DMS53 (cell line): ENCODE measurements around the gene OR1C1.
"Not testable (repeated sequence)": the region's sequence is repeated elsewhere in the genome, so short reads cannot be mapped to it uniquely, and the experiment has no call there.

Experiments
- DNase-seq: peaks from one replicate; lab custom pipeline; 2025; lab: John Stamatoyannopoulos, UW

The OR1C1 gene, protein sequence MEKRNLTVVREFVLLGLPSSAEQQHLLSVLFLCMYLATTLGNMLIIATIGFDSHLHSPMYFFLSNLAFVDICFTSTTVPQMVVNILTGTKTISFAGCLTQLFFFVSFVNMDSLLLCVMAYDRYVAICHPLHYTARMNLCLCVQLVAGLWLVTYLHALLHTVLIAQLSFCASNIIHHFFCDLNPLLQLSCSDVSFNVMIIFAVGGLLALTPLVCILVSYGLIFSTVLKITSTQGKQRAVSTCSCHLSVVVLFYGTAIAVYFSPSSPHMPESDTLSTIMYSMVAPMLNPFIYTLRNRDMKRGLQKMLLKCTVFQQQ

GRCh38 chr1:247760456-247760855, at the start of gene OR1C1:
TSS of gene OR1C1 (minus strand) at chr1:247760556. CDS start at chr1:247758406, 2,150 bp downstream.
- DNase-seq: no peak

GRCh38 chr1:247797518-247797917, 37.2 kb upstream of the OR1C1 start:
- peak; percentile 23 for DNase-seq

- no peak for DNase-seq
Measured at GRCh38 chr1:247769603-247770002, 9.2 kb upstream of the OR1C1 start.

DNA sequence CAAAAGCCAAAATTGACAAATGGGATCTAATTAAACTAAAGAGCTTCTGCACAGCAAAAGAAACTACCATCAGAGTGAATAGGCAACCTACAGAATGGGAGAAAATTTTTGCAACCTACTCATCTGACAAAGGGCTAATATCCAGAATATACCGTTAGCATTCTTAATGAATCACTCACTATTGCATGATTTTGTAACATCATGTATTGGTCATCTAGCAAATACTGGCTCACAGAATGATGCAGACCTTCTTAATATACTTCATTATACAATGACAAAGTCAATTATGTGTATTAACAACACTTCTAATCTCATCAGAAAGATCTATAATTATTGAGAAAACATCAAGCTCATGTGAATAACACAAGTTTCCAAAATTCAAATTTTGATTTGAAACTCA, 6.0 kb downstream of the OR1C1 start:
- DNase-seq: not testable (repeated sequence)

DNA sequence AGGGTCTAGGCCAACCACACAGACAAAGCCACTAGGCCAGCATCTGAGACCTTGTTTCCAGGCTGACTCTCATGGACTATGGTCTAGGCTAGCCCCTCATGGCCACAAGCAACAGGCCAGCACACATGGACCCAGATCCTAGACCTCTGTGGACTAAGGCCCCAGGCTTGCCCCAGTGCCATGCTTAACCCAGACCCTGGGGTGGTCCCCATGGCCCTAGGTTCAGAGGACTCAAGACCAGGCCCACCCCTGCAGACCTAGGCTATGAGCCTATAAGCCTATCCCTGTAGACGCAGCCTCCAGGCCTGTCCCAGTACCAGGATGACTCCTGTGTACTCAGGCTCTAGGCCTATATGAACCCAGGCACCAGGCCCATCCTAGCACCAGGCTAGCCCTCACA, 10.5 kb downstream of the OR1C1 start:
- DNase-seq: no peak

DNA sequence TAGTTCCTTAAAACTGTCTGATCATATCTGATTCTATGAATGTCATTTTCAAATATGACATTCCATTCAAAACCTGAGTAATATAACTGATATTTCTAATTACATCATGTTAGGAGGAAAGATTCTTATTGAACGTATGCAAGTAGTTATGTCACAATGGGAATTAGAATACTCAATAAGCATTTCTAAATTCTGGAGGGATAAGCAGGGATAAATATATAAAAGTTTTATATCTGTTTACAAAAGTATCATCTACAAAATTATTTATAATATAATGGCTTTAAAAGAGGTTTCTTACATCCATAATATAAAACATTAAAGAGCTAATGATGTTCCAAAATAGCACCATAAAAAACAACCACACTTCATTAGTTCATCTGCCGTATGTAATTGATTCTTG, 12.3 kb downstream of the OR1C1 start, which contains the start of gene OR14A2:
Gene OR14A2 (minus strand): TSS at position 101 of the 400 bp plus-strand sequence.
- DNase-seq: no peak

GRCh38 chr1:247747616-247748015, 12.7 kb downstream of the OR1C1 start:
- no peak for DNase-seq

DNA sequence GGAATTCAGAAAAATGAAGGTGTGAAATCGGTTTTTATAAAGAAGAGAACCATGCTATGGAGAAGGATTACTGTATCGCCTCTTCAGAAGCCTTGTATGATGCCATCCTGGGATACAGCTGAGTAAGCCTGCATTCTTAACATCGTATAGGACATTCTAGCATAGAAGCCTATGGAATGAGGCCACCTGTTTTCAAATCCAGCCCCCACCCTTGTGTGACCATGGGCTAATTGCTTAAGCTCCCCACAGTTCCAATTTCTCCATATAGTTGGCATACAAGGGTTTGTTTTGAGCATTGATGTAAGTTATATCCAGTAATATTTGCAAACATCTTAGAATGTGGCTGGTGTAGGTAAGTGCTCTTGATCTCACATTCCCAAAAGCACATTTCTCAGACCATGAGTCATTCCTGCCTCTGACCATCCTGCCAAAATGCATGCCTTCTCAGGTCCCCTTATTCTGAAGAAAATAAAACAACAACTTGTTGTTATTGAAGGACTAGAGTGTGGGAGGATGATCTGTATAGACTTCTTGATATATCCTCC, 13.9 kb downstream of the OR1C1 start:
- no peak for DNase-seq

DNA sequence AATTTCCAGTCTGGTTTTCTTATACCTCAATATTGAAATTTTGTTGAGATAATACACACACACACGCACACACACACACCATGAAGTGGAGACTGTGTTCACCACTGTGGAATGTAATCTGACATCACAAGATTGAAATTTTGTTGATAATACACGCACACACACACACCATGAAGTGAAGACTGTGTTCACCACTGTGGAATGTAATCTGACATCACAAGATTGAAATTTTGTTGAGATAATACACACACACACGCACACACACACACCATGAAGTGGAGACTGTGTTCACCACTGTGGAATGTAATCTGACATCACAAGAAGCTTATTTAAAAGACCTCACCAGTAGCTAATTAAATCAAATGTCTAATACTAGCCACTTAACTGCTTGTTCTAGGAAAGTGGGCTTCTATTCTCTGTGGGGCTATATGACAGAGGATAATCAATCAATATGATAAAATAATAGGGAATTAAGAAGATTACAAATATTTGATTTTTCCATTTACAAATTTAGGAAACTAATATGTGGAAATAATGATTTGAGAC, 18.1 kb downstream of the OR1C1 start:
- not testable (repeated sequence) for DNase-seq

DNA sequence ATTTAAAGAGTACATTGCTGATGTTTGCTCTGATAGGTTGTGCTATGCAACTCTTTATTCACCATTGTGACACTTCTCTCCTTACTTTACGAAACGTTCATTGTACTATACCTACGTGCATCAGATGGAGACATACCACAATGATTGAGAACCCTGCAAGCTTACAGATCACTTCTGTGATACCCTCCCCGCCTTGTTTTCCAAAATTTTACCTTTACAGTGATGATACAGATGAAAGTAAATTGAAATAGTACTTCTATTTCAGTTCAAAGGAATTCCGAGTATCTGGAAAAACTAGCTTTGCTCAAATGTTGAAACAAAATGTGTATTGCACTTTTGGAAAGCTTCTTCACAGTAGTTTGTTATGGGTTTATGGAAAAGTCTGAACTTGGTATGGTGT, 18.6 kb downstream of the OR1C1 start:
- DNase-seq: no peak

DNA sequence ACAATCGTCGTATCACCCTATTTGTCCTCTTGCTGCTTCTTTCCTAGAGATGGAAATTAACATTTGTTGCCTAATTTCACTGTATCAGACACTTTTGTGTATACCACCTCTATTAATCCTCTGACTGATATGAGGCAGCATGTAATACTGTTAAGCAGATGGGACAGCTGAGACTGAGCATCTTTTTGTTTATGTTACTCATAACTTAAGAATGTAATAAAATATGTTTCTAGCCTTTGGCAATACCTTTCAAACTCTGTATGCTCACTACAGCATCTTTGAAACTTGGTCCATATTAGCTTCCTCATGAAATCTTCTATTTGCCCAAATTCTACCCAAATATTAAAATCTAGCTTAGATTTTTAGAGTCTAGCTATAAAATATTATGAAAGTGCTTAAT, 19.6 kb downstream of the OR1C1 start:
- no peak for DNase-seq

- no peak for DNase-seq
Measured at GRCh38 chr1:247738315-247738714, 22.0 kb downstream of the OR1C1 start, which contains the start of gene OR14K1. TSS of gene OR14K1 (plus strand) at chr1:247738615. CDS start at chr1:247738615, 0 bp downstream.

DNA sequence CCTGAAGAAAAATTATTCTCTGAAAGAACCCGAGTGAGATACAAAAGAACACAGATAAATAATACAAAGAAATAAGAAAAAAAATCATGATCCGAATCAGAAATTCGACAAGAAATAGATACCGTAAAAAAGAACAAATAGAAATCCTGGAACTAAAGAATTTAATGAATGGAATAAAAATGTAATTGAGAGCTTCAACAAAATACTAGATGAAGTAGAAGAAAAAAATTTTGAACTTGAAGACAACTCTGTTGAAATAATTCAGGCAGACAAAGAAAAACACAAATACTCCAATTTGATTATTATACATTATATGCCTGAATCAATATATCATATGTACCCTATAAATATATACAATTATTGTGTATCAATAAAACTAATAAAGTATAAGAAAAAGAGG, 39.1 kb downstream of the OR1C1 start:
- DNase-seq: no peak

- DNase-seq: no peak
Measured at GRCh38 chr1:247716546-247716945, 43.8 kb downstream of the OR1C1 start, which contains the start of gene OR6F1. TSS of gene OR6F1 (minus strand) at chr1:247716646. CDS start at chr1:247712755, 3,891 bp downstream.

- DNase-seq: no peak
Measured at GRCh38 chr1:247713753-247714152, 46.6 kb downstream of the OR1C1 start.

DNA sequence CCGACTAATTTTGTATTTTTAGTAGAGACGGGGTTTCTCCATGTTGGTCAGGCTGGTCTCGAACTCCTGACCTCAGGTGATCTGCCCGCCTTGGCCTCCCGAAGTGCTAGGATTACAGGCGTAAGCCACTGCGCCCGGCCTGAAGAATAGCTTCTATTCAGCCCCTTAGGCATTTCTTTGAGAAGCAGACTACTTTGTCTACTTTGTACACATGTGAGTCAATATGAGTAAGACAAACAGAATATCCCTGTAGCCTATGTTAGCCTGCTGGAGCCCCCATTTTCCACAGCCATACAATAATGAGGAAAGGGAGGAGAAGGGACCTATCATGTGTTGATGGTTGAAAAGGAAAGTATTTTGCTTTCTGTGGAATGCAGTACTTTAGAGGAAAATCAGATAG, 49.7 kb downstream of the OR1C1 start:
- DNase-seq: not testable (repeated sequence)
